ENCODE results near the gene SPACA9. TPM values are rescaled to one million over a fixed set of nuclear protein-coding genes. Genes with fewer than 3 reads are reported as not detected.

SPACA9 gene
- total RNA-seq, 6 experiments from 2014 or later: 0.86 to 2.0 (median 1.3) TPM

DNA sequence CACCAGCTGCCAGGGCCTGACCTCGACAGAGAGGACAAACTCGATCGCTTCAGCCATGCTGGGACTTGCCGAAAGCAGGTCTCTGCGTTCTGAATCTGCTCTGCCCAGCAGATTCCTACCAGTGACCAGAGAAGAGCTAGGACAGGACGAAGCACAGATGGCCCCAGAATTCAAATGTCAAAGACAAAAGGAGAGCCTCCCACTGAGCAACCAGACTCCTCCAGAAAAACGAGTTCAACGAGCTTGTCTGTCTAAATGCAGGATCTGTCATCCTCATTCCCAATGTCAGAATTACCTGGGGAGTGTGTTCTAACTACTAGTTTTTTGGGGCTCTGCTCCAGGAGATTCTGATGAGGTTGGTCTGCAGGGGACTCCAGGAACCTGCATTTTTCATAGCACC lies 14.0 kb upstream of the SPACA9 start:
- no peaks in the 10 kb centered on the region for H3K9me3 ChIP-seq
- H3K36me3 ChIP-seq: no peaks in the 10 kb centered on the region
- no peaks in the 10 kb centered on the region for H3K27me3 ChIP-seq
- ATAC-seq (no peak), DNase-seq (no peak)
- no peak overlapping the region for H3K27ac ChIP-seq
- no peaks in the 10 kb centered on the region for H3K4me1 ChIP-seq
- TF ChIP-seq, protein P1, sequence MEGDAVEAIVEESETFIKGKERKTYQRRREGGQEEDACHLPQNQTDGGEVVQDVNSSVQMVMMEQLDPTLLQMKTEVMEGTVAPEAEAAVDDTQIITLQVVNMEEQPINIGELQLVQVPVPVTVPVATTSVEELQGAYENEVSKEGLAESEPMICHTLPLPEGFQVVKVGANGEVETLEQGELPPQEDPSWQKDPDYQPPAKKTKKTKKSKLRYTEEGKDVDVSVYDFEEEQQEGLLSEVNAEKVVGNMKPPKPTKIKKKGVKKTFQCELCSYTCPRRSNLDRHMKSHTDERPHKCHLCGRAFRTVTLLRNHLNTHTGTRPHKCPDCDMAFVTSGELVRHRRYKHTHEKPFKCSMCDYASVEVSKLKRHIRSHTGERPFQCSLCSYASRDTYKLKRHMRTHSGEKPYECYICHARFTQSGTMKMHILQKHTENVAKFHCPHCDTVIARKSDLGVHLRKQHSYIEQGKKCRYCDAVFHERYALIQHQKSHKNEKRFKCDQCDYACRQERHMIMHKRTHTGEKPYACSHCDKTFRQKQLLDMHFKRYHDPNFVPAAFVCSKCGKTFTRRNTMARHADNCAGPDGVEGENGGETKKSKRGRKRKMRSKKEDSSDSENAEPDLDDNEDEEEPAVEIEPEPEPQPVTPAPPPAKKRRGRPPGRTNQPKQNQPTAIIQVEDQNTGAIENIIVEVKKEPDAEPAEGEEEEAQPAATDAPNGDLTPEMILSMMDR (IDR thresholded peaks at IDR 0.05): no peak
- no peak for TF ChIP-seq POLR2A (IDR thresholded peaks at IDR 0.05)
- intact Hi-C loops (cut with DNase I): no loop called here
- WGBS (ENCODE audit: insufficient coverage, low coverage, low lambda C conversion rate, missing lambda C conversion rate): 56% methylated on average over 8 of the region's 8 CpGs
- H3K4me3 ChIP-seq: no peak overlapping the region

DNA sequence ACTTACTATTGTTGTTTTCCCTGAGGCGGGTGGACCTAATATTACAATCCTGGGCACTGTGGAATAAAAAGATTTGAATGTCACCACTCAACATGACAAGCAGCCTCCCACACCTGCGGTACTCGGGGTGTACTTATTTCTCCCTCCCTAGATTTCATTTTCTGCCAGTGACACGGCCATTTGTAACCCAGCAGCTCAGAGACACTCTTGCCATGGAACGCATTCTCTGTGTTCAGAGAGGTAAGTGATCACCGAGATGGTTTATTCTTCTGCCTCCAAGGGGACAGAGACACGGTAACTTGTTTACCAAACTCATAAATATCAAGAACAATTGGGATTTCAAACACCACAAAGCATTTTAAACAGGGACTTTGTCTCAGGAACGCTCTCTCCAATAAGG lies 11.8 kb upstream of the SPACA9 start:
- Histone ChIP-seq H3K4me3 (no peak overlapping the region), H3K36me3 (no peaks in the 10 kb centered on the region), H3K4me1 (no peaks in the 10 kb centered on the region), H3K27me3 (no peaks in the 10 kb centered on the region), H3K27ac (no peak overlapping the region), H3K9me3 (no peaks in the 10 kb centered on the region)
- no peak for TF ChIP-seq POLR2A (IDR thresholded peaks at IDR 0.05)
- TF ChIP-seq, protein P1 (IDR thresholded peaks at IDR 0.05): no peak
- DNase-seq: no peak
- intact Hi-C loops (cut with DNase I): no loop called here
- ATAC-seq: no peak
- 71% methylated on average over 5 of the region's 8 CpGs for WGBS (ENCODE audit: insufficient coverage, low coverage, low lambda C conversion rate, missing lambda C conversion rate)

DNA sequence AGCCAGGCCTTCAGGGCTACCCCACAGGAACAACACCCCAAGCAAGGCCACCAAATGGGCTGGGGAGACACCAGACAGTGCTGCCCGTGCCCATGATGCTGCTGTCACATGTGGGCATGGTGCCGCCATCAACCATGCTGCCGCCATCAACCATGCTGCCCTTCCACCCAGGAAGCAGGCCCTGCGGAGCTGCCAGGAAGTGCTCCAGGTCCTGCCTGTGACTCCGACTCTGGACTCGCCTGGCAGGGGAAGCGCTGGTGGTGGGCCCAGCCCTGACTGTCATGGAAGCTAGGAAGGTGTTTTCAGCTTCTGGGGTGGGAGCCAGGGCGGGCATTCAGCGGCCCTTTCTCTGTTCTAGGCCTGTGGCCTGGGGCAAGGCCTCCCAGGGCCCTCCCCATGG lies 9.4 kb upstream of the SPACA9 start:
- H3K4me3 ChIP-seq: no peak overlapping the region
- ATAC-seq (no peak), DNase-seq (no peak)
- no peak for TF ChIP-seq POLR2A (IDR thresholded peaks at IDR 0.05)
- TF ChIP-seq, protein P1 (IDR thresholded peaks at IDR 0.05): no peak
- 92% methylated on average over 5 of the region's 9 CpGs for WGBS (ENCODE audit: insufficient coverage, low coverage, low lambda C conversion rate, missing lambda C conversion rate)
- H3K4me1 ChIP-seq: no peaks in the 10 kb centered on the region
- H3K27ac ChIP-seq: no peak overlapping the region
- no peaks in the 10 kb centered on the region for H3K9me3 ChIP-seq
- H3K36me3 ChIP-seq: no peaks in the 10 kb centered on the region
- no peaks in the 10 kb centered on the region for H3K27me3 ChIP-seq
- intact Hi-C loops (cut with DNase I): no loop called here

DNA sequence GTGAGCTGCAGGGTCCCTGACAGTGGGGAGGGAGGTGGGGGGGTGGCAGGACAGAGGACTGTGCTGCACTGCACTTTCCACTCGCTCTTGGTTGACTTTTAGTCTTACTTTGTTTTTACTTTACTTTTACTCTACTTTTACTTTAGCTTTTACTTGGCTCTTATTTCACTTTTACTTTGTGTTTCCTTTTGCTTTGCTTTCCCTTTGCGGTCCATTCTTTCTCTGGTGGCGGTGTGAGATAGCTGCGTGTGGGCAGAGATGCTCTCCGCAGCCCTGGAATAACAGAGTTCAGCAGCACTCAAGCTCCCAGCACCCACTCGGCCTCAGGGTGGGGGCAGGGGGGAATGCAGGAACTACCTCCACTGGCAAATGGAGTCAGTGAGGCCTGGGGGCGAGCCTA lies 5.3 kb upstream of the SPACA9 start:
- Histone ChIP-seq H3K9me3 (no peaks in the 10 kb centered on the region), H3K27ac (no peak overlapping the region), H3K4me3 (no peak overlapping the region), H3K36me3 (no peaks in the 10 kb centered on the region), H3K27me3 (no peaks in the 10 kb centered on the region), H3K4me1 (no peaks in the 10 kb centered on the region)
- ATAC-seq (no peak), DNase-seq (no peak)
- 42% methylated on average over 4 of the region's 7 CpGs for WGBS (ENCODE audit: insufficient coverage, low coverage, low lambda C conversion rate, missing lambda C conversion rate)
- TF ChIP-seq, protein P1 (IDR thresholded peaks at IDR 0.05): no peak
- no peak for TF ChIP-seq POLR2A (IDR thresholded peaks at IDR 0.05)
- intact Hi-C loops (cut with DNase I): no loop called here

DNA sequence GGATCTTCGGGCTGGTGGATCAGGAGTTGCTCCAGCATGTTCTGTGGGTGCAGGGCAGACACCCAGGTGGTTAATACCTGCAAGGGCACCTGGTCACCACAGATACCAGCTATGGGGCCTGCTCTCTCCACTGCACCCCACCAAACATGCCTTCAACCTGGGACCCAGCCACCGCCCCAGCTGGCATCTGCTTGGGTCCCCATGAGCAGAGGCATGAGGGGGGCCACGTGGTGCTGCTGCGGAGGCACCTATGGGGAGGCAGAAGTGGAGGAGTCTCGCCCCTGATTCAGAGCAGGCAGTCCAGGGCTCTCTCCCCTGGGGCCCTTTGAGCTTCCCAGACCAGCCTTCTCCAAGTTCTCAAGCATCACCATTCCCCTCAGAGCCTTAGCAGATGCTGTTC lies 3.5 kb upstream of the SPACA9 start:
- no peaks in the 10 kb centered on the region for H3K4me1 ChIP-seq
- no peaks in the 10 kb centered on the region for H3K36me3 ChIP-seq
- H3K27ac ChIP-seq: no peak overlapping the region
- TF ChIP-seq POLR2A (IDR thresholded peaks at IDR 0.05): no peak
- TF ChIP-seq, protein P1 (IDR thresholded peaks at IDR 0.05): no peak
- no peaks in the 10 kb centered on the region for H3K27me3 ChIP-seq
- WGBS (ENCODE audit: insufficient coverage, low coverage, low lambda C conversion rate, missing lambda C conversion rate): no CpG with 5 or more reads among the region's 5 CpGs
- no peaks in the 10 kb centered on the region for H3K9me3 ChIP-seq
- ATAC-seq: no peak
- intact Hi-C loops (cut with DNase I): no loop called here
- no peak overlapping the region for H3K4me3 ChIP-seq
- no peak for DNase-seq

Data from right lobe of liver (tissue), 6 donors.